HG02981 (cell line): ENCODE measurements around the gene TOMM20L.
A peak's percentile ranks its signal among the peaks of the same experiment; 100 is the strongest.

Experiments
- ATAC-seq: cut with Tn5 transposase; IDR thresholded peaks from one replicate; pipeline ENCODE4 v1.9.1; 2021; ENCODE audit warnings: mild to moderate bottlenecking, moderate library complexity; ENCODE audit not compliant: unreplicated experiment

The TOMM20L gene

GRCh38 chr14:58426670-58427280 lies 31.0 kb downstream of the TOMM20L start:
- ATAC-seq, result peak; percentile 28

GRCh38 chr14:58427281-58428117 lies 31.8 kb downstream of the TOMM20L start, which contains the start of the genes KIAA0586 and TIMM9:
Gene KIAA0586, plus strand, starts transcription at chr14:58427719. Its CDS starts 546 bp downstream, at chr14:58428265.
Gene TIMM9, minus strand, starts transcription at chr14:58427531. Its CDS starts 15,586 bp downstream, at chr14:58411945.
- peak; percentile 91 for ATAC-seq

DNA sequence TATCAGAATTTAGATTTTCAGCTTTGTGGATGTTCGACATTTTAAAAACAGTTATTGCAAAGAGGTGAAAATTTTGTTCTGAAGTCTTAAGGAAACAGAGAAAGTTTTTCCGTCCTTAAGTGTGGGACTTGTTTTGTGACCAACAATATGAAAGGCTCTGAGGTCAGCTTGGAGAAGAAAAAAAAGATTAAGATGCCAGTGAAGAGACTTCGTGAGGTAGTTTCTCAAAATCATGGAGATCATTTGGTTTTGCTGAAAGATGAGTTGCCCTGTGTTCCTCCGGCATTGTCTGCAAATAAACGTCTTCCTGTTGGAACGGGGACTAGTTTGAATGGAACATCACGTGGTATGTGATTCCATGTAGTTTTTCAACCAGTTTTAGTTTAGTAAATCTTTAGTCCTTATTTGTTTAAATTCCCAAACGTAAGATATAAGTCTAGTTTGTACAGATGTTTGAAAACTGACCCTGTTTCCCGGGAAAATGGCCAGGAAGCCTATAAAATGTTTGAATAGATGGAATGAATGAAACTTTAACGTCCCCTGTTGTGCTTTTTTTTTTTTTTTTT lies 32.5 kb downstream of the TOMM20L start:
- no peak for ATAC-seq

DNA sequence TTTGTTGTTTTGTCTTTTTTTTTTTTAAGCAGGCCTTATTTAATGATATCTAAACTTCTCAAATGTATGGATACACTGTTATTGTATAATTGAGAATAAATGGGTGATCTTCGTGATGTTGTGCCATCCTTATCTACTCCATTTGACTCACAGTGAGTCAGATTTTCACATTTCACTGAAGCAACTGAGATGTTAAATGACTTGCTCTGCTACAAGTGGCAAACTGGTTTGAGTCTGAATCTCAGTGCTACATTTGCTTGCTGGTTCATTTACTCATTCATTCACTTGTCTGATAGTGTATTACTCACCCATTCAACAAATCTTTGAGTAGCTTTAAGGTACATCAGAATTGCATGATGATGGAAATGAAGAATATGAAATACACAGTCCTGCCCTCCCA lies 34.4 kb downstream of the TOMM20L start:
- ATAC-seq, result no peak

DNA sequence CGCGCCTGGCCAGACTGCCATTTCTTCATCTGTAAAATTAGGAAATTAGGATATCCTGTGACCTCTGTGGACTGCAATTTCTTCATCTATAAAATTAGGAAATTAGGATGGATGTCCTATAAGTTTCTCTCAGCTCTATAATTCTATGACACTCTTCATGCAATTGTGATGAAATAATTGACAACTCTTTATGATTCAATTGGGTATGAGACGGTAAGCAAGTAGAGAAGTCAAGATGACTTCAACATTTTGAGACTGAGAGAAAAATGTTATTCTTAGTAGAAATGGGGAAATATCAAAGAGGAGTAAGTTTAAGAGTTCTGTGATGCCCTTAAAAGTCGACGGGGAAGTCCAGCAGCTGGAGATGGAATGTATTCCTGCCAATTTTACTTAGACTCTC lies 43.7 kb downstream of the TOMM20L start:
- ATAC-seq, result no peak

DNA sequence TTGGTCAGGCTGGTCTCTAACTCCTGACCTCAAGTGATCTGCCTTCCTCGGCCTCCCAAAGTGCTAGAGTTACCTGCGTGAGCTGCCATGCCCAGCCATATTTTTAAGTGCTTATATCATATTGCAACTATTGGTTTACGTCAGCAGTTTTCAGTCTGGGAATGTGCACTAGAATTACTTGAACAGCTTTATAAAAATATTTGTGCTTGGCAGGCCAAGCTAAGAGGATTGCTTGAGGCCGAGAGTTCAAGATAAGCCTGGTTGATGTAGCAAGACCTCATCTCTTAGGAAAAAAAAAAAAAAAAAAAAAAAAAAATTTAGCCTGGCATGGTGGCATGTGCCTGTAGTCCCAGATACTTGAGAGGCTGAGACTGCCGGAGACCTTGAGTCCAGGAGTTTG lies 48.9 kb downstream of the TOMM20L start:
- ATAC-seq, result no peak

DNA sequence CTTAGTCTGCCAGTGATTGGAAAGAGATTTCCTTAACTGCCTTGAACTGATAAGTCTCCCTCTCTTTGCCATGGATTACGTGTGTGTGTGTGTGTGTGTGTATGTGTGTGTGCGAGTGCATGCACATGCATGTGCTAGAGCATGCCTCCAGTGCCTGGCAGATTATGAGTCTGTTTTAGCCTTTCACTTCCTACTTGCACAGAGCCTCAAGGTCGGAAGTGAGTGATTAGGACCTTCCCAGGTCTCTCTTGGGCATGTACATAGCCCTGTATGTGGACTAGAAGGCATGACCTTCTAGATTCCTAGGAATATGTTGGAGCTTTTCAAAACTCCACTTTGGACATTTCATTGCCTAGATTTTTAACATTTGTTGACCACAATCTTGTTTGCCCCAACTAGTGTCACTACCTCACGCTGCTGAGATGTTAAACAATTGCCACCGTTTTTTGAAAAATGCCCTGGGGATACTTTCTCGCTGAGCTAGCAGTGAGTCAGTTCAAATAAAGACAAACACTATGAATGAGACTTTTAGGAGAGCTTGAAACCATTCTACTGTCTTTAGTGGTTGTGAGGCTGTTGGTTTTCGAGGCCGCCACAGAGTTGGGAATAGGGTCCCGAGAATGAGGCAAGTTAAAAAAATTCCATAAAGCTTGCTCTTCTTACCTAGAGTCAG lies 60.0 kb downstream of the TOMM20L start:
- ATAC-seq, result no peak
